Eye (tissue), 1 donor: ENCODE measurements around the gene FANCD2.
"Not testable (repeated sequence)": the region's sequence is repeated elsewhere in the genome, so short reads cannot be mapped to it uniquely, and the experiment has no call there.

Source experiments
- DNase-seq: peaks from one replicate; pipeline ENCODE4 v3.0.0-alpha.2; 2015

Gene FANCD2

GRCh38 chr3:10017636-10018292 is 8.5 kb upstream of the FANCD2 start:
- DNase-seq: no peak

- DNase-seq: not testable (repeated sequence)
Measured at GRCh38 chr3:10018806-10019205, 7.4 kb upstream of the FANCD2 start.

DNA sequence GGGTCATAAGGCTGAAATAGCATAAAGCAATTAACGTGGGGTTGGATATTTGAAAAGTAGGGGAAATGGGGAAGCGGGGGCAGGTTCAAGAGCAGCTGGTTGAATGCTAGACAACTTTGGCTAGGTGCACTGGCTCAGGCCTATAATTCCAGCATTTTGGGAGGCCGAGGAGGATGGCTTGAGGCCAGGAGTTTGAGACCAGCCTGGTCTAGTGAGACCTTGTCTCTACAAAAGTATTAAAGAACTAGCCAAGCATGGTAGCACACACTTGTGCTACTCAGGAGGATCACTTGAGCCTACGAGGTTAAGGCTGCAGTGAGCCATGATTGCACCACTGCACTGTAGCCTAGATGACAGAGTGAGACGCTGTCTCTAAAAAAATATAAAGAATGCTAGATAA is 6.9 kb upstream of the FANCD2 start:
- DNase-seq: no peak

GRCh38 chr3:10021856-10022775 is 4.1 kb upstream of the FANCD2 start:
- no peak for DNase-seq

DNA sequence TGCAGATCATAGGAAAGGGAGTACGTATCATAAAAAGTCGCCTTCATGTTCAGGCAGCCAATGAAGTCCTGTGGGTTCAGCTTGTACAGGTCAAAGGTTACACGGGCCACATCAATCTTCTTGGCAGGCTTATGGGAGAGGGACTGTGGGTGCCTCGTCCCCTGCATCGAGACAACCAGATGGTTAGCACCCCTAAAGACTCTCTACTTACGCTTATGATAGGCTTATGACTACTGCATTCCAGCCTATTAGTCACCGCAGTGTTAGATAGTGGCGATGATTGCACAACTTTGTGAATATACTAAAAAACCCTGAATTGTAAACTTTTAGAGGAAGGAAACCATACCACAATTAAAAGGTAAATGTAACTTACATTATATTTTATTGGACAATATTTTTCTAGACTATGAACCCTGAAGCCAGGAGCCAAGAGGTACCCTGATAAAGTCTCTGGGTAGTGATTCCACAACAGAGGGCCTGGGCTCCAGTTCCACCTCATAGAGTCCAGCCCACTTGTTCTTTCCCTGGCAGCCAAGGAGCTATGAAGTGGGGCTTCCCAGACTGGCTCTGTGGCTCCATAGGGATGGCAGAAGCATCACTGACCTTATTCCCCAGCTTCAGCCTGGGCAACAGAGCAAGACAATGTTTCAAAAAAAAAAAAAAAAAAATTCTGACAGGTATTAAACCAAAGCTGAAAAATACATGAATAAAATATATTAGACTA is 2.5 kb upstream of the FANCD2 start:
- no peak for DNase-seq

DNA sequence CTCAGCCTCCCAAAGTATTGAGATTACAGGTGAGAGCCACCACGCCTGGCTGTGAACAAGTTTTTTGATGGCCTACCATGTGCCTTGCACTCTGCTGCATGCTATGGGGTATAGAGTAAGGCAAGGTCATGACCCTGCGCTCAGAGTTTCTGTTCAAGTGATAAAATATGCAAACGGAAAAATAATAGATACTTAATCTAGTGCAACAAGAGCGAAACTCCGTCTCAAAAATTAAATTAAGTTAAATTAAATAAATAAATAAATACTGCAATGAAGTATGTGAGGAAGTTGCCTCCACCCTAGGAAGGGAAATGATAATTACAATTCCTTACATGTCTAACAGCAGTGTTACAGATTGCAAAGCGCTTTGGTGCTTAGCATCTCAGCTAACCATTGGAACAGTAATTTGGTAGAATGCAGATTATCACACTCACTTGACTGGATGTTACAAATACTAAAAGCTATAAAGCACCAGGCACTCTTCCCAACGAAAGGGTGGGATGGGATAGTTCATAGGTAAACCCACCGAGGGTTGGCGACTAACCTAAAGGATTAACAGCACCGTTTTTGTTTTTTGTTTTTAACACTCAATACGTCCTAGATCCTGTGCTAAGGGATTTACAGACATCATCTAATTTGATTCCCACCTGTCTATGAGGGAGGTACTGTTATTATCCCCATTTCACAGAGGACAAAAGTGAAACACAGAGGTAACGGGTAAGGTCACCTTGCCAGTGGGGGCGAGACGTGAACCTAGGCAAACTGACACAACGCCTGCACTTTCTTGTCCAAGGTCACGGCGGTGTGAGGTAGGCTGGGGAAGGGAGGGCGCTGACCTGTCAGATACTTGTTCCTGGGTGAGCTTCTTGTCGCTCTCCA is 793 bp upstream of the FANCD2 start:
- DNase-seq: peak; percentile 4

DNA sequence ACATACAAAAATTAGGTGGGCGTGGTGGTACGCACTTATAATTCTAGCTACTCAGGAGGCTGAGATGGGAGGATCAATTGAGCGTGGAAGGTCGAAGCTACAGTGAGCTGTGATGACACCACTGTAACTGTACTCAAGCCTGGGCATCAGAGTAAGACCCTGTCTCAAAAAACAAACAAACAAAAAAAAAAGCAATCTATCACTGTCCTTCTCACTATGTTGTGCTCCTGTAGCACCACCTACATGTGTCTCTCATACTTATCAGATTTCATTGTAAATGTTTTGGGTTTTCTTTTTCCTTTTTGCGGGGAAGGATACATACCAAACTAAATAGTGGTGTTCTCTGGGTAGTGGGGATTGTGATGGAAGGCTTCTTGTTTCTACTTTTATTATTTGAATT is 14.8 kb downstream of the FANCD2 start:
- DNase-seq: no peak

DNA sequence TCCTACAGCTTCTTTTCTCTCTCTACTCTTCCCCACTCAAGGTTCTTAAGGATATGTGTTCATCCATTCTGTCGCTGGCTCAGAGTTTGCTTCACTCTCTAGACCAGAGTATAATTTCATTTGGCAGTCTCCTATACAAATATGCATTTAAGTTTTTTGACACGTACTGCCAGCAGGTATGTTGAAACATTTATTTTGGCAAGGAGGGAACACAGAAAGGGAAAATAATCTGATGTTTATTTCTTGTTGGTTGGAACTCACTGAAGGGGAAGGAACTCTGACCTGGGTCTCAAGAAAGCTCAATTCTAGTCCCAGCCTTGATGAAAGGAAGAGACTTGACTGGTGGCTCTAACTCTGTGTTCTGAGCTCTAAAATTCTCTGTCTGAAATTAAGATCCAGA is 21.6 kb downstream of the FANCD2 start:
- DNase-seq: no peak

DNA sequence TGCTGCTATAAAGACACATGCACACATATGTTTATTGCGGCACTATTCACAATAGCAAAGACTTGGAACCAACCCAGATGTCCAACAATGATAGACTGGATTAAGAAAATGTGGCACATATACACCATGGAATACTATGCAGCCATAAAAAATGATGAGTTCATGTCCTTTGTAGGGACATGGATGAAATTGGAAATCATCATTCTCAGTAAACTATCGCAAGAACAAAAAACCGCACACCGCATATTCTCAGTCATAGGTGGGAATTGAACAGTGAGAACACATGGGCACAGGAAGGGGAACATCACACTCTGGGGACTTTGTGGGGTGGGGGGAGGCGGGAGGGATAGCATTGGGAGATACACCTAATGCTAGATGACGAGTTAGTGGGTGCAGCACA is 26.8 kb downstream of the FANCD2 start:
- DNase-seq: not testable (repeated sequence)

DNA sequence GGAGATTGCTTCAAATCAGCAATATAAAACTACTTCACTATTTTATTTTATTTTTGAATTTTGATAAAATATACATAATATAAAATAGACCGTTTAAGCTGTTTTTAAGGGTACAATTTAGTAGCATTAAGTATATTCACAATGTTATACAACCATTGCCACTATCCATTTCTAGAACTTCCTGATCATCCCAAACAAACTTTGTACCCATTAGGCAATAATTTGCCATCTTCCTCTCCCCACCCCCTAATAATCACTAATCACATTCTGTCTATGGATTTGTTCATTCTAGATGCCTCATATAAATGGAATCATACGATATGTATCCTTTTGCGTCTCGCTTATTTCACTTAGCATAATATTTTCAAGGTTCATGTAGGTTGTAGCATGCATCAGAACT is 28.9 kb downstream of the FANCD2 start:
- DNase-seq: no peak

GRCh38 chr3:10070077-10070476 is 43.8 kb downstream of the FANCD2 start:
- not testable (repeated sequence) for DNase-seq

DNA sequence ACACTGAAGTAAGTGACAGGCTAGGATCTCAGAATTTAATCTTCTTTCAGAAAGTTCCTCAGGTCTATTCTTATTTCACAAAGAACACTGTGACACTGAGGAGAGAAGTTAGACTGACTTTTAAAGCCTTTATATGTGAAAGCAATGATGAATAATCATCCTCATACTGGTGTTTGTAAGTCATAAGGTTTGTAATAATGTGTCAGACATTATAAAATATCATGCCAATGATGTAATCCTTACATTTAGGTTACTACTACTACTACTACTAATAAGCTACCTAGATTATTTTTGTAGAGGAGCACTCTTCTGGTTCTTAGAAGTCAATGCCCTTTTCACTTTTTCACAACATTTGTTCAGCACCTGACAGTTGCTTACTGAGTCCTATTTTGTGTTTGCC is 48.4 kb downstream of the FANCD2 start:
- no peak for DNase-seq

- DNase-seq: no peak
Measured at GRCh38 chr3:10081871-10082270, 55.6 kb downstream of the FANCD2 start.

DNA sequence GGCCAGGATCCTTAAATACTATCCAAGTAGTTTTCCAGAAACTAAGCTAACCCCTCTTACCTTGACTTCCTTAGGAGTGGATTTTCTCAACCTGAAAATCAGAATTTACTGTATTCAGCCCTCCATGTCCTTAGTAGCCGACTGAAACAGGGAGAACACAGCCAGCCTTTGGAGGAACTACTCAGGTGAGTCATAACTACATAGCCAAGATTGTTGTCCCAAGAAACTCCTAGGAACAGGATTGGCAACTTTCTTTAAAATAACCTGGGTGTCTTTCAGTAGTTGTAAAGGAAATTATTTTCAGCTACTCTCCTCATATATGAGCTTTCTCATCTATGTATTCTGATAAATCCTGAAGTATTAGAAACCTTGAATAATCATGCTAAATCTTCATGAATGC is 59.5 kb downstream of the FANCD2 start:
- no peak for DNase-seq

GRCh38 chr3:10088256-10088655 is 62.0 kb downstream of the FANCD2 start:
- DNase-seq: no peak

GRCh38 chr3:10090179-10090578 is 63.9 kb downstream of the FANCD2 start:
- DNase-seq: no peak

DNA sequence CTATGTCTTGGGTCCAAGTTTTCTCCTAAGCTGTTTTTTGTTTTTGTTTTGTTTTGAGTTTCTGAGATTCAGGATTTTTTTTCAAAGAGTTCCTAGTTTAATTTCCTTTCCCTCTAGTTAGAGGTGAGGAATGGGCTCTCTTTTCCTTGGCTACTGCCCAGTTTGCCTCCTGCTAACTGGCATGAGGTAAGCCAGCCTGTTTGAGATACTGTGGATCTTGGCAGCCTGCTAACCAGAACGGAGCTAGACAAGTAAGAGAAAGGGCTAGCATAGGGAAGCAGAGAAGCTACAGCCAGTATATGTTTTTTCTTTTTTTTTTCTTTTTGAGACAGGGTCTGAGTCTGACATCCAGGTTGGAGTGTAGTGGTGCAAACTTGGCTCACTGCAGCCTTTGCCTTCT is 64.5 kb downstream of the FANCD2 start:
- DNase-seq: not testable (repeated sequence)

GRCh38 chr3:10091387-10091786 is 65.2 kb downstream of the FANCD2 start:
- not testable (repeated sequence) for DNase-seq

- no peak for DNase-seq
Measured at GRCh38 chr3:10093678-10094077, 67.4 kb downstream of the FANCD2 start.

GRCh38 chr3:10099041-10099440 is 72.8 kb downstream of the FANCD2 start:
- DNase-seq: no peak

DNA sequence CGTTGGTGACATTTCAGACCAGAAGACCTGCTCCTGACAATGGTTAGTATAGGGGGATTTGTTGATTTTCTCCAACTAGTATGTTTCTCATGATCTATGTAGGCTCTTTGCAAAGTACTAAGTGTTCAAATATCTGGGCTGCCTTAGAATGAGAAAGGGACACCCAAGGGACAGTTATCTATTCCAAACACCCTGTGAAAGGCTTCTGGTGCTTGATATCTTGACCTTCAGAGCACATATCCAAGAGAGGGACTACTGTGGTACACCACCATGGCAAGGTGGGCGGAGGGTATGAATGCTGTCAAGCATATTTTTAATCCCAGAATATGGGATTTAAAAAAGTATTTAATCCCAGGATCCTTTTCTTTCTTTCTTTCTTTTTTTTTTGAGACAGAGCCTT is 80.7 kb downstream of the FANCD2 start:
- DNase-seq: no peak

DNA sequence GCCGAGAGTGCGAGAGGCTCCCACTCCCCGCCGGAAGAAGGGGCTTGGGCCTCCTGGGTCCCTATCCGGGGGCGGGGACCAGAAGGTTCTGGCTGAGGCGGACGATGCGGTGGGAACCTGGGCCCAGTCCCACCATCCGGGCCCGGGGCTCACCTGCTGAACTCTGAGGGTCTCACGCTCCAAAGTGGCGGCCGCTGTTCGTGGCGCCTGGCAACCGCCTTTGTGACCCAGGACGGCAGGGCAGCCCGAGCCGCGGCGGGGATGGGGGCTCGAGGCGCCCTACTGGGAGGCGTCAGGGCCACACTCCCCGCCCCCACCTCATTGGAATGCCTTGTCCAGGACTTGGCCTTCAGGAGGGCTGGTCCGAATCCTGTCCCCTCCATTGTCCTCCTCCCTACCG is 81.9 kb downstream of the FANCD2 start, which contains the start of gene FANCD2OS:
TSS of gene FANCD2OS (minus strand) at position 165 of the 400 bp plus-strand sequence. CDS start 3,481 bp downstream, outside the sequence.
- no peak for DNase-seq
